ENCODE measurements around the gene RNASE3.
A peak's percentile ranks its signal among the peaks of the same experiment; 100 is the strongest.
"Not testable (repeated sequence)": the region's sequence is repeated elsewhere in the genome, so short reads cannot be mapped to it uniquely, and the experiment has no call there.

The RNASE3 gene

DNA sequence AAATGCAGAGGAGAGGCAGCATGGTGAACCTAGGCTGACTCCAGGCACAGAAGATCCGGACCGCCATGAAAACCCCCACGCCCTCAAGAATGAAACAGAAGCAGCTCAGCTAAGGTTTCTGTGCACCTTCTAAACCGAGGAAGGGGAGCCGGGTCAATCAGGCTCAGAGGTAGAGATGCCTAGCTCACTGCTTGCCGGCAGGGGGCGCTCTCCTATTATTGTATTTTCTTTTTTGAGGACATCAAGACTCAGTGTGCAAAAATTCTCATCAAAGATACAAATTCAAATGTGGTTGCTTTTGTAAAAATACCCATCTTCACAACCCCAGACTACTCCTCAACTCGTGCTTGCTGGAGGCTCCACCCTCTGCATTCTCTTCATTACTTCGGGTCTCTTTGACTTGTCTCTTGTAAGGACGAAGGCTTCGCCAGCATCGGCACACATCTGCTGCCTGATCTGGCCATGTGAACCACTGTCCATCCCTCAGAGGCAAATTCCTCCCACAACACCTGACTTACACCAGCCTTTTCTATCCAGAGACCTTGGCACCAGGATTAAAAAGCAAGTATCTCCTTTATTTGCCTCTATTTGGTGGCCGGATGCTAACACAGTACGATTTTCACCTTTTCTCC lies 33.4 kb upstream of the RNASE3 start:
- no peak overlapping the region for H3K4me3 ChIP-seq (ENCODE audit: low read length)
- TF ChIP-seq, protein P1, sequence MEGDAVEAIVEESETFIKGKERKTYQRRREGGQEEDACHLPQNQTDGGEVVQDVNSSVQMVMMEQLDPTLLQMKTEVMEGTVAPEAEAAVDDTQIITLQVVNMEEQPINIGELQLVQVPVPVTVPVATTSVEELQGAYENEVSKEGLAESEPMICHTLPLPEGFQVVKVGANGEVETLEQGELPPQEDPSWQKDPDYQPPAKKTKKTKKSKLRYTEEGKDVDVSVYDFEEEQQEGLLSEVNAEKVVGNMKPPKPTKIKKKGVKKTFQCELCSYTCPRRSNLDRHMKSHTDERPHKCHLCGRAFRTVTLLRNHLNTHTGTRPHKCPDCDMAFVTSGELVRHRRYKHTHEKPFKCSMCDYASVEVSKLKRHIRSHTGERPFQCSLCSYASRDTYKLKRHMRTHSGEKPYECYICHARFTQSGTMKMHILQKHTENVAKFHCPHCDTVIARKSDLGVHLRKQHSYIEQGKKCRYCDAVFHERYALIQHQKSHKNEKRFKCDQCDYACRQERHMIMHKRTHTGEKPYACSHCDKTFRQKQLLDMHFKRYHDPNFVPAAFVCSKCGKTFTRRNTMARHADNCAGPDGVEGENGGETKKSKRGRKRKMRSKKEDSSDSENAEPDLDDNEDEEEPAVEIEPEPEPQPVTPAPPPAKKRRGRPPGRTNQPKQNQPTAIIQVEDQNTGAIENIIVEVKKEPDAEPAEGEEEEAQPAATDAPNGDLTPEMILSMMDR (IDR thresholded peaks at IDR 0.05; ENCODE audit: insufficient read depth, low read depth, low read length, missing control alignments) = peak; percentile 76
- DNase-seq (ENCODE audit: low read depth) = peak; percentile 61

DNA sequence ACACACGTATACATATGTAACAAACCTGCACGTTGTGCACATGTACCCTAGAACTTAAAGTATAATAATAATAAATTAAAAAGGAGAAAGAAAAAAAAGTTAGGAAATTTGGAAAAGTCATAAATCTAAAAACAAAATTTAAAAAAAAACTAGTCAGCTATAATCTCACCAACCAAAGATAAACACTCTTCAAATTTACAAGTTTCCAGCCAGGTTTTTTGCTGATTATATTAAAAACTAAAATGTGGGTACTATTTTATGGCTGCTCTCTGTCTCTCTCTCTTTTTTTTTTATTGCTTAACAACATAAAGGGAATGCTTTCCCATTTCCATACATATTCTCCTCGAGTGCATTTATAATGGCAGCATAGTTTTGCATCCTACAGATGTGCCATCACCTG lies 25.0 kb upstream of the RNASE3 start:
- no peak for DNase-seq (ENCODE audit: low read depth)
- TF ChIP-seq, protein P1 (IDR thresholded peaks at IDR 0.05; ENCODE audit: insufficient read depth, low read depth, low read length, missing control alignments) = no peak
- H3K4me3 ChIP-seq (ENCODE audit: low read length) = no peak overlapping the region

DNA sequence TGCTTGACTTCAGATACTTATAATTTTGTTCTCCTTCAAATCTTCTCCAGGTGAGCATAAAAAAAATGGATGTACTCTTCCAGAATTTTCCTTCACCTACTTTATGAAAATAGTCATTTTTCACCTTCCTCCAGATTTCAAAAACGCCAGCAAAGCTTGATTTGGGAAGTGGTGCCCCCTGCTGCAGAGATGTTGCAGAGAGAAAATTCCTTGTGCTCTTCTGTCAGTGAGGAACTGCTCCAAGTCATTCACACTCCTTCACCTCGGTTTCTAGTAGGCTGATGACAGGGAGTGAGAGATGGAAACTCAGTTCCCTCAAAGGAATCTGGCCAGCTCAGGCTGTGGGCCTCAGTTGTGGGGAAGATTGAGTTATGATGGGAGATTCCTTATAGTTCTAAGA lies 24.2 kb upstream of the RNASE3 start:
- H3K4me3 ChIP-seq (ENCODE audit: low read length) = no peak overlapping the region
- DNase-seq (ENCODE audit: low read depth) = no peak
- TF ChIP-seq, protein P1 (IDR thresholded peaks at IDR 0.05; ENCODE audit: insufficient read depth, low read depth, low read length, missing control alignments) = peak; percentile 27

DNA sequence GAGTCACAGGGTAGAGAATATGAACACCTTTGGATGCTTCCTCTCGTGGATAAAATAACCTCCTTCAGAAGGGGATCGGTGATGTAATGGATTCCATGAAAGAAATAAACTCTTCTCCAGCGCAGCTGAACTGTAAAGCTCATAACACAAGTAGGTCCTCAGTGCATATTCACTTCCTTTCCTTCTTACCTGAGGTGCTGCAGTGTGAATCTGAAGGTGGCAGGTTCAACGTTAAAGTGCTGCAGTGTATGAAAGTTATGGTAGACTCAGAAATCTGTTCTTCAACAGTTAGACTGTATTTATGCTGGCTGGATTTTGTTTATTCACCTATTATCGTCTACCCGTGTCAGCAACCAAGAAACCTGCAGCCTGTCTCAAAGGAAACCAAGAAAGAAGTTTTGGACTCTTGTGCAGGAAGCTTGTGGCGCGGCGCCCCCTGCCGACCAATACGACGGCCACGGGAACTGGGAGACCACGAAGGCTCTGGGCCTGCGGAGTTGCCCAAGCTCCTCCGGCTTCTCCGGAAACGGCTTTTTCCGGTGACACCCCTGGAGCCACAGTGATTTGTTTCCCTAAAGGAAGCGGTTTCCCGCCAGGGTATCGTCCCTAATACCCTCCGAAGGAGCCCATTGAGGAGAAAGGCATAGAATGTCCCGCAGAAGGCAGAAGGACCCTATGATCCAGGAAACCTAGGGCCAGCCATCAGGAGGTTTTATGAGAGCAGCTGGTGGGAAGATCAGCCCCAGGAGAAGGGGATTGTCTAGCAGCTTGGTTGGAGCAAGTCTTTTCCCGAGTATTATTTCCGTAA lies 17.6 kb upstream of the RNASE3 start:
- peak; percentile 38 for DNase-seq (ENCODE audit: low read depth)
- no peak overlapping the region for H3K4me3 ChIP-seq (ENCODE audit: low read length)
- TF ChIP-seq, protein P1 (IDR thresholded peaks at IDR 0.05; ENCODE audit: insufficient read depth, low read depth, low read length, missing control alignments) = peak; percentile 51

DNA sequence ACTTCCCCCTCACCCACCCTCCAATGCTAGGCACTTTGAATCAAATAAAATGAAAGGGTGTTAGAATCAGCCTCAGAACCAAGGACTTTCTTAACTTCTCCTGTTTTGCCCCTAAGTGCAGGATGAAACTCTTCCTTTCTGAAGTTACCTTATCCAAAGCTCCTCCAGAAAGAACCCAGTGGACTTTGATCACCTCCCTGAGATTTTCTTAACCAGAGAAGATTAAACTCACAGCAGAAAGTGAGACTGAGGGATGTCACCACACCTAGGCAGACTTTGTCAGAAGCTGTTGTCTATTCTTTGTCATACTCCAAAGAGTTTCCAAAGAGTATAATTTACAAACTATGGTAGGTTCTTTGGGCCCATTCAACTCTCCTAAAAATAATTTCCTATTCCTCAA lies 14.2 kb upstream of the RNASE3 start:
- DNase-seq (ENCODE audit: low read depth) = no peak
- TF ChIP-seq, protein P1 (IDR thresholded peaks at IDR 0.05; ENCODE audit: insufficient read depth, low read depth, low read length, missing control alignments) = no peak
- H3K4me3 ChIP-seq (ENCODE audit: low read length) = no peak overlapping the region

DNA sequence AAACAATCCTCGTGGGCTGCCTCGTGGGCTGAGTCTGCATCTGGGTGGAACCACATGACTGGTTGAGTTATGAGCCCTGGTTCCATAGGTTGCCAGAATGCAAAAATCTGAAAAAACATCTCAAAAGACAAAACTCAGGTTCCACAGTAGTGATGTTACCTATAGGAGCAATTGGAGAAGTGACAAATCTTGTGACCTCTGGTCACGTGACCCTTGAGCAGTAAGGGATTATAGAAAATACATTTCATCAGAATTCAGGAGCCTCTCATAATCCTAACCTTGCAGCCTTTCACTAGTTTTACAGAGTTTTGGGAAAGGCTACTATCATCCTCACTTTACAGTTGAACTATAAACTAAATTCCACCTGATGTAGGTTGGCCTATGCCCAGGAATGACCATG lies 12.5 kb upstream of the RNASE3 start:
- H3K4me3 ChIP-seq (ENCODE audit: low read length) = no peak overlapping the region
- TF ChIP-seq, protein P1 (IDR thresholded peaks at IDR 0.05; ENCODE audit: insufficient read depth, low read depth, low read length, missing control alignments) = no peak
- DNase-seq (ENCODE audit: low read depth) = no peak

DNA sequence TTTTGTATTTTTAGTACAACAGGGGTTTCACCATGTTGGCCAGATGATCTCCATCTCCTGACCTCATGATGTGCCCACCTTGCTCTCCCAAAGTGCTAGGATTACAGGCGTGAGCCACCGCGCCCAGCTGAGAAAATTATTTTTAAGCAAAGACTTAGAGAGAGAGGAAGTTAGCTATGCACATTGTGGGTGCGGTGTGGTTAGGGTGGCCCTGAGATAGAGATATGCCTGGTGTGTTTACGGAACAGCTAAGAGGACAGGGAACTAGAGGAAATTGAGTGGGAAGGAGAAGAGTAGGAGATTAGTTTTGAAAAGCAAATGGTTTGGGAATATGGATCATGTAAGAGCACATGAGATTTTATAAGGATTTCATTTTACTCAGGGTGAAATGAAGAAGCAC lies 10.0 kb upstream of the RNASE3 start:
- DNase-seq (ENCODE audit: low read depth); H3K4me3 ChIP-seq (ENCODE audit: low read length): not testable (repeated sequence)

DNA sequence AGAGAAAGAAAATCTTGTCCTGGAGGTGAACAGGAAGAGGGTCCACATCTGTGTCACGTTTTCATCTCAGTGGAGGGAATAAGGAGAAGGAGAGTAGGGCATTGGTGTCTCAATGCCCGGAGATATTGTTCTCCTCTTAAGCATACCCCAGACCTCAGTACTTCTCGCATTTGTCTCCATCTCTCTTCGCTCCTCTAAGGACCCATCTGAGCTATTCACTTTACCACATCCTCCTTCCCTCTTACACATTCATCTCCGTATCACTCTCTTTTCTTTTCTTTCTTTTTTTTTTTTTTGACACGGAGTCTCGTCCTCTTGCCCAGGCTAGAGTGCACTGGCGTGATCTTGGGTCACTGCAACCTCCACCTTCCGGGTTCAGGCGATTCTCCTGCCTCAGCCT lies 8.4 kb upstream of the RNASE3 start:
- not testable (repeated sequence) for DNase-seq (ENCODE audit: low read depth); H3K4me3 ChIP-seq (ENCODE audit: low read length)

DNA sequence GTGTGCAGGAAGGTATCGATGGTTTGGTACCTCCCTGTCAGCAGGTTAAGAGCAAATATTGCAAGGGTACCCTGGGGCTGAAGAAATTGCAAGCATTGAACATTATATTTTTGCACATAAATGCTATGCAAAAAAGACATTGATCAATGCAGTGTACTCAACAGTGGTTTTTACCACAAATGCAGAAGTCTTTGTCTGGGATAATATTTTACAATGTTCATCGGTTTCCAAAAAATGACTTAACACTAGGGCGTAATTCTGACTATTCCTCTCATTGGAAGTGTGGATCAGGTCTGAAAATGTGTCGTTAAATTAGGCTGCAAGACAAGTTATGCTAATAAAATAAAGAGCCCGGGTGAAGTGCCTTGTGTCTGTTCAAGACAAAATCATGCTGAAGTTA lies 2.8 kb upstream of the RNASE3 start:
- DNase-seq (ENCODE audit: low read depth); H3K4me3 ChIP-seq (ENCODE audit: low read length): not testable (repeated sequence)

DNA sequence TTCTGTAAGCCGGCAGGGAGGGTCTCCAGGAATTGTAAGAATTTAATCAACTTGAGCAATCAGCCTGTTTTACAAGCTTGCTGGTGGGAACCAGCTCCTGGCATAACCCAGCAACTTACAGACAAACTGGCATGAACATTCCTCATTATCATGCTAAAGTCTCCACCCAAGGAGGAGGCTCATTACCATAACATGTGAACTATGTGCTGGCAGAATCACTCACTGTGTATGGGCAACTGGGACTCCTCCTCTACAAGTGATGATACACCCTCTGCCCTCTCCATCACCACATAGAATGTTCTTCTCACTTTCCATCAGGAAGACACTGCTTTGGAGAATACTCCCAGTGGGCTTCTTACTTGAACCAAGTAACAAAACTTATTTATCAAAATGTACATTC lies 4.1 kb downstream of the RNASE3 start:
- not testable (repeated sequence) for H3K4me3 ChIP-seq (ENCODE audit: low read length)

More for the DNA sequence above, 4.1 kb downstream of the RNASE3 start:
- DNase-seq (ENCODE audit: low read depth) = not testable (repeated sequence)
